HG03521 (cell line): ENCODE data around the gene CACHD1.

Experiments used
- ATAC-seq: cut with Tn5 transposase; IDR thresholded peaks from one replicate; pipeline ENCODE4 v1.9.1; 2021; ENCODE audit warnings: mild to moderate bottlenecking, moderate library complexity; ENCODE audit not compliant: unreplicated experiment

The CACHD1 gene

DNA sequence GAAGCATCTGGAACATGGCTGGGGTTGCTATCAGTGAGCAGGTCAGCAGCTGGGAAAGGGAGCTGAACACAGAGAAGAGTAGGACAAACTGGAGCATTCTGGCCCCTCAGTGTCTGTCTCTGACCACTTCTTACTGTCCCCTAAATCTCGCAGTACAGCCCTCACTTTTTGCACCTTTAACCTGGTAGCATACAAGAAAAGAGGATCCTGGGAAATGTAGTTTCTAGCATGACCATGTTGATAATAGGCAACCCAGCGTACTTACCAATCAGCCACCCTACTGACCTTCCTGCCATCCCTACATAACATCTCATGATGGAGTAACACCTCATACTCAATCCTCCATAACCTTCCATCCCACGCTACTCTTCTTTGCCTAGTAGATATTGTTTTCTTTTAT, 175.8 kb downstream of the CACHD1 start:
- no peak for ATAC-seq

- ATAC-seq: no peak
Observed at GRCh38 chr1:64650411-64650810, 180.5 kb downstream of the CACHD1 start.

DNA sequence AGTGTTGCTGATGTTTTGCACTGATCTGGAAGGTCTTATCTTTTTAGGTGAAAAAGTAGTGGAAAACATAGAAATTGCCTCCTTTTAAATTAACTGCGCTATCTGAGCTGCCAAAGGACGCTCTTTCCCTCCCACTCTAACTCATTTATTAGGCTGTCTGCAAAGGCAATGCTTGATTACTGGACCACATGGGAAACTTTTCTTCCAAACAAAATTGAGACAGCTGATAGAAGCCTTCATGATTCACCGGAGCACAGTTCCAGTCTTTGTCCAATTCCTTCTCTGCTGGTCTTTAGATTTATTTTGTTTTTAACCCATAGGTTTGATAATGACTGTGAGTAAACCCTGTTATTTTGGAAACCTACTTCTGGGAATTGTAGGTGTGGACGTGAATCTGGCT, 181.9 kb downstream of the CACHD1 start:
- ATAC-seq: no peak

DNA sequence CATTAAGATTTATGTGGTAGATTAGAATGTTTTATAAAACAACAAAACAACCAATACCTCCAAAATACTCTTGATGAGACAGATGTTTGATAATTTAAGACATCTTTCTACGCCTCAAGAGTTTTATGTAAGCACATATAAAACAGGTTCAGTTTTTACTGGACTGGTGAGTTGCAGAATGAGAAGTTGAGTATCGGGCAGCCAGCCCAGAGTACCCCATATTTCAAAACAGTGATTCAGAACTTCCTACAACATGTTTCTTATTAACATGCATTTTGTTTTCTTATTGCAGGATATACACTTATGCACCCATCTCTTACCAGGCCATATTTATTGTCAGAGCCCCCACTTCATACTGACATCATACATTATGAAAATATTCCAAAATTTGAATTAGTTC, 183.5 kb downstream of the CACHD1 start:
- no peak for ATAC-seq

GRCh38 chr1:64654519-64655341, 184.8 kb downstream of the CACHD1 start:
- ATAC-seq: no peak

DNA sequence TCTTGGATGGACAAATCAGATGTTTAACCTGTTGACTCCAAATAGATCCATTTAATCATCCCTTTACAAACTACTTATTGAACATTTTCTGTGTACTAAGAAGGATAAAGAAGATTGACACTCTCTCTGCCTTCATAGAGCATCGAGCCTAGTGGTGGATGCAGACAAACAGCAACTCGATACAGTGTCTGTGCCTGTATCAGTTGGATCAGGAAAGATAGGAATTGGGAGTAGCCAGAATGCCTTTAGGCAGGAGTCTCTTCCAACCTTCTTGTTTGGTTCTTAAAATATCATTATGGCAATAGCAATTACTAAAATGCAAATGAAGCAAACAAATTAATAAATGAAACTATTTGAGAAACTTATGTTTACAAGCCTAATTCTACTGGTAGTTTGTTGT, 185.9 kb downstream of the CACHD1 start:
- no peak for ATAC-seq

GRCh38 chr1:64659478-64660138, 189.7 kb downstream of the CACHD1 start:
- ATAC-seq: no peak

- no peak for ATAC-seq
Observed at GRCh38 chr1:64663668-64664067, 193.7 kb downstream of the CACHD1 start.

DNA sequence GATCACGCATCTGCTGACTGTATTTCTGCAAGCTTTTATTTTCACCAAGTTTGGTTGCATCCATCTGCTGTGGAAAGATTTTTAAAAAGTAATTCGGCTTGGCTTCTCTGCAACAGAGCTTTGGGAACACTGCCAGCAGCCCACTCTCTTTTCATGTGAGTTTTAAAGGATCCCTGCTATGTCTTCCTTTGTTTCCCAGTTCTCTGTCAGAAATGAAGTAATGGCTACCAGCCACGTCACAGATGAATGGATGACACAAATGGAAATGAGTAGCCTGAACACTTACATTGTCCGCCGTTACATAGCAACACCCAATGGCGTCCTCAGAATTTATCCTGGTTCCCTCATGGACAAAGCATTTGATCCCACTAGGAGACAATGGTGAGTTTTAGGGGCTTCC, 194.4 kb downstream of the CACHD1 start:
- no peak for ATAC-seq

DNA sequence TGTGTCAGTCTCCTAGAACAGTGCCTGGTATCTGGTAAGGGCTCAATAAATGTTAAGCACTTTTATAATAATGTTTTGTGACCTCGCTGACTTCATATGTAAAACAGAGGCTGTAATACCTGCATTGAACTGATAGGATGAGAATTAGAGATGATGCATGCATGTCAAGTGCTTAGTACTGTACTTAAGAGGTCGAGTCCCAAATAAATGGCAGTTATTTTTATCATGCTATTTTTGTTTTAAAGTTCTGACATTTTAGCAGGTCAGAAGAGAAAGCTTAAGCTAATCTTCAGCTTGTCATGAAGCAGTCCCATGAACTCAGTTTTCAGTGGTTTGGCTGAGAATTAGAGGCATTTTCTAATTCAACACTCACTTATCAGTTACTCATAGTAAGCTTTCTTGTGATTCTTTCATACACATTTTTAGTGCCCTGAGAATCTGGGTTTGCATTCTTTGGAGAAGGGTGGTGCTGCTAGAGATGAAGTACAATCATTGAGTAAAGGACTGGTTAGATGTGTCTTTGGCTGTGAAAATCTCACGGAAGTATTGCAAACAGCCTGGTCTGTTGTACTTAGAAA, 199.3 kb downstream of the CACHD1 start:
- ATAC-seq: no peak

GRCh38 chr1:64675718-64676345, 205.9 kb downstream of the CACHD1 start:
- no peak for ATAC-seq

- no peak for ATAC-seq
Observed at GRCh38 chr1:64676386-64676785, 206.5 kb downstream of the CACHD1 start.

- ATAC-seq: no peak
Observed at GRCh38 chr1:64677532-64677931, 207.6 kb downstream of the CACHD1 start.

DNA sequence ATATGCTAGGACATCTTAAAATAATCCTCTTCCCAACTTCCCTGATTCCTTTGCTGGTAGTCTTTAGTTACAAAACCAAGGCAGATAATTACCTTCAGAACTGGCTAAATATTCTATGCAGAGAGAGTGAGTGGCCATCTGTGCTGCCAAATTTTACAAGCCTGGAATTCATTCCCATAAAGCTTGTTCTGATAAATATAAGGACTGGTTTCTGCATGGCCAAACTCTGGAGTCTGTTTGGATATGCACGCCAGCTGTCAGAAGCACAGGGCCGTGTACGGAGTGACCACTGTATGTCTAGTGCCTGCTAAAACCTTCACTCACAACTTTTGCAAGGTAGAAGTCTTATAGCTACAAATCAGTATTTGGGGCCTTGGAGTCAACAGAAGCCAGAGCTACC, 208.4 kb downstream of the CACHD1 start:
- ATAC-seq: no peak

DNA sequence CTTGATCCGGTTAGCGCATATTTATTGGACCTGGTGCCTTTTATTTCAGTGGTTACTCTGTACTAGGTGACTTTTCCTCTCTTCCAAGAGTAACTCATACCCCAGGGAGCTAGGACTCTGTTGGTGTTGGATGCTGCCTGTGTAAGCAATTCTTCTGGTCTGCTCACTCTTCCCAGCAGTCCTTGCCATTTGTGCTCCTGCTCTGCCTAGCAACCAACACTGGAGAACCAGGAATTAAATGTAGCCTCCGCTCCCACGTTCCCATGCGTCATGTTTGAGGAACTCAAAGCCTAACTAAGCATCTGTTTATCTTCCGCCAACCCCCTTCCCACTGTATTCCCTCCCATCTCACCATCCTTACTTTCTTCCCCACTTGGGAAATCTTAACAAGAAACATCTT, 209.2 kb downstream of the CACHD1 start:
- ATAC-seq: no peak

GRCh38 chr1:64680599-64680998, 210.7 kb downstream of the CACHD1 start:
- ATAC-seq: no peak

GRCh38 chr1:64681043-64681442, 211.1 kb downstream of the CACHD1 start:
- ATAC-seq: no peak

DNA sequence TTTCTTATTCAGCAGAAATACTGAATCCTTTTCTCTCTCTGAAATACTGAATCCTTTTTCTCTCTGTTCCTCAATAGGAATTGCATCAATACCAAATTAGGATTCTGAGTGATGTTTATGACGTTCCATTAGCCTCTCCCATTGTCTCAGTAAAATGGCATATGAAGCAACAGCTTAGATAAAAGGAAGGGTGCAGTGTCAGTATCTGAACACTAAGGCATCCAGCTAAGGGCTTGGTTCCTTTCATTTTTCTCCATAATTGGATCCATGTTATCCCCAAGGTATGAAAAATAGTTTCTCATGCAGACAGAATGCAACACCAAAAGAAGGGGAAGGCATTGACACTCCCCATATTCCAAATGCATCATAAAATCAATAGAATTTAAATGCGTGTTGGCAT, 213.5 kb downstream of the CACHD1 start:
- ATAC-seq: no peak

GRCh38 chr1:64685217-64685616, 215.3 kb downstream of the CACHD1 start:
- no peak for ATAC-seq

- ATAC-seq: no peak
Observed at GRCh38 chr1:64685765-64686341, 215.9 kb downstream of the CACHD1 start.
